NCI-H2196 (cell line): Measurements from ENCODE around the gene TOR4A.

Experiments
- DNase-seq: peaks from one replicate; lab custom pipeline; 2025; ENCODE audit not compliant: unreplicated experiment; lab: John Stamatoyannopoulos, UW

TOR4A gene

DNA sequence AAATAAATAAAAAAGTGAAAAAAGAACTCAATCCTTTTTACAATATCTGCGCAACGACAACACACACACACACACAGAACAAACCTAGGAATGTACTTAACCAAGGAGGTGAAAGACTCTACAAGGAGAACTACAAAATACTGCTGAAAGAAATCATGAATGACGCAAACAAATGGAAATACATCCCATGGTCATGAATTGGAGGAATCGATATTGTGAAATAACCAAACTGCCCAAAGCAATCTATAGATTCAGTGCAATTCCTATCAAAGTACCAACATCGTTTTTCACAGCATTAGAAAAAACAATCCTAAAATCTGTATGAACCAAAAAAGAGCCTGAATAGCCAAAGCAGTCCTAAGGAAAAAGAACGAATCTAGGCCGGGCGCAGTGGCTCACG is 54.4 kb downstream of the TOR4A start:
- DNase-seq: no peak
